BJ (cell line): ENCODE measurements around the gene REXO2. TPM values are rescaled to one million over a fixed set of nuclear protein-coding genes. Genes with fewer than 3 reads are reported as not detected.
A peak's percentile ranks its signal among the peaks of the same experiment; 100 is the strongest.

Source experiments
- CTCF ChIA-PET: fragments of 350-600 bp; formaldehyde crosslinking; extraction: SDS; loops from one replicate; lab custom pipeline; 2021; ENCODE audit warnings: antibody characterized with exemption, inconsistent platforms; lab: Yijun Ruan, JAX
- POLR2A ChIA-PET: fragments of 300-600 bp; sonication (Branson Sonifier 250); formaldehyde crosslinking; extraction: SDS; loops from one replicate; lab custom pipeline; 2021; ENCODE audit warnings: antibody characterized with exemption; lab: Charles Lee
- DNase-seq: peaks from one replicate; pipeline ENCODE4 v3.0.0-alpha.2; 2011; ENCODE audit warnings: low read depth
- H3K27me3 ChIP-seq: 2 replicates; pipeline ENCODE4 v1.6.0; 2011; ENCODE audit warnings: low read length; ENCODE audit not compliant: control insufficient read depth, insufficient read depth
- H3K36me3 ChIP-seq: 2 replicates; pipeline ENCODE4 v1.5.1; 2011; ENCODE audit warnings: low read length; ENCODE audit not compliant: control insufficient read depth, insufficient read depth
- H3K4me3 ChIP-seq: 2 replicates; pipeline ENCODE4 v1.5.1; 2011; ENCODE audit warnings: low read depth, mild to moderate bottlenecking, control low read depth, low read length
- CTCF ChIP-seq: IDR thresholded peaks from 2 replicates; pipeline ENCODE4 v1.5.1; 2011; ENCODE audit warnings: low read depth, mild to moderate bottlenecking, control low read depth, inconsistent platforms, low read length, moderate library complexity; ENCODE audit not compliant: insufficient read depth
- polyA minus RNA-seq: library from RNA; depleted of rRNA, polyadenylated mRNA; stranded (reverse); fragments of >200 nt; gene quantifications from 2 replicates; pipeline ENCODE4 v1.2.3, GENCODE V29; 2011; rRNA and poly(A)+ RNA removed
- polyA plus RNA-seq: library from polyadenylated mRNA; depleted of rRNA; stranded (reverse); fragments of >200 nt; gene quantifications from 2 replicates; pipeline ENCODE4 v1.2.3, GENCODE V29; 2011; rRNA removed

Gene REXO2
- polyA plus RNA-seq (266 and 420 TPM in 2 replicates), polyA minus RNA-seq (36.1 and 42.1 TPM in 2 replicates)

- TF ChIP-seq CTCF = peak; percentile 51
- Histone ChIP-seq H3K27me3 (no peaks in the 10 kb centered on the region), H3K36me3 (no peaks in the 10 kb centered on the region), H3K4me3 (peak within 1 kb of the TSS; percentile 99)
- ChIA-PET POLR2A (interaction anchor here (1.3 kb wide), 1 partner anchor 142 kb away, joined by 3 read pairs; no protein-coding TSS in a partner anchor), CTCF (interaction anchor here (0.6 kb wide), 2 partner anchors 36 to 60 kb away, joined by 3 read pairs; no protein-coding TSS in a partner anchor)
- peak; percentile 79 for DNase-seq
Measured at GRCh38 chr11:114439229-114440120, at the start of gene REXO2. REXO2 (plus strand) TSS chr11:114439467; CDS start chr11:114439529, 62 bp downstream.

DNA sequence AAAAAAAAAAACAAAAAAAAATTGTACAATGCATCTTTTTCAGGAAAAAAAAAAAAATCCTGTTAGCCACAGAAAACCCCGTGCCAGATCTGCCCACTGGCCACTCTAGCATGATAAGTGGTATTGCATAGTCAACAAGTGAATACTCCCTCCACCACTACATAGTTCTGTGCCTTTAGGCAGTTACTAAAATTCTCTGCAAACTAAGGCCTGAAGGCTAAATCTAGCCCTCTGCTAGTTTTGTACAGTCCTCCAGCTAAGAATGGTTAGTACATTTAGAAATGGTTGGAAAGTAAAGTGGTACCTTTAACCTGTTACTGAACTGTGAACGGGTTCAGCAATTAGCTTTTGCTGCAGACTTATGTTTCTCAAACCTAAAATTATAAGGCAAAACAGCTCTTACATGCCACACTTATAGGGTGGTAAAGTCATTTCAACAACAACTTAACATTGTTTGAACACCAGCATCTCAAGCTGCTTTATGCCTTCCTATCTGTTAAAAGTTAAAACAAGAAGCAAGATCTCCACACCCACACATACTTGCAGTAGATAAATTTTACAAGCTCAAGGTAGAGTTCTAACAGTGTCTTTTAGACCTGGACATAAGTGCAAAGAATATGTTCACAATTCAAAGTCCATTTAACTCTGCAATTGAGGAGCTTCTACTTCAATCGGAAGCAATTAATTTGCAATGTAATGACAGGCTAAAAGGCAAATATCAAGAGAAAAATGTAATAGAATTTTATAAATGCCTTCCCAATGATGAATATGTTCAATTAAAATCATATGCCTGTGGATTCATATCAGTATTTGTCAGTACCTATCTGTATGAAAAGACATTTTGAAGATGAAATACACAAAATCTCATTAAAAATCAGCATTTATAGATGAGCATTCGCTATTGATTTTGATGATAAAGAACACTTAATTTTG is 46.3 kb upstream of the REXO2 start:
- no peak for DNase-seq
- no peaks in the 10 kb centered on the region for H3K27me3 ChIP-seq
- H3K4me3 ChIP-seq = no peak overlapping the region
- ChIA-PET CTCF (no interaction called here), POLR2A (interaction anchor here (0.6 kb wide), 1 partner anchor 97 kb away, joined by 5 read pairs; the partner anchor contains the start of gene NNMT)
- TF ChIP-seq CTCF = no peak
- no peaks in the 10 kb centered on the region for H3K36me3 ChIP-seq

- DNase-seq = no peak
- Histone ChIP-seq H3K4me3 (no peak overlapping the region), H3K27me3 (no peaks in the 10 kb centered on the region), H3K36me3 (no peaks in the 10 kb centered on the region)
- TF ChIP-seq CTCF = peak; percentile 33
- POLR2A ChIA-PET = no interaction called here
- CTCF ChIA-PET = interaction anchor here (0.7 to 1.8 kb wide), 4 partner anchors 16 to 55 kb away, joined by 3 to 4 read pairs (median 4); no protein-coding TSS in a partner anchor
Measured at GRCh38 chr11:114395736-114396135, 43.5 kb upstream of the REXO2 start.

DNA sequence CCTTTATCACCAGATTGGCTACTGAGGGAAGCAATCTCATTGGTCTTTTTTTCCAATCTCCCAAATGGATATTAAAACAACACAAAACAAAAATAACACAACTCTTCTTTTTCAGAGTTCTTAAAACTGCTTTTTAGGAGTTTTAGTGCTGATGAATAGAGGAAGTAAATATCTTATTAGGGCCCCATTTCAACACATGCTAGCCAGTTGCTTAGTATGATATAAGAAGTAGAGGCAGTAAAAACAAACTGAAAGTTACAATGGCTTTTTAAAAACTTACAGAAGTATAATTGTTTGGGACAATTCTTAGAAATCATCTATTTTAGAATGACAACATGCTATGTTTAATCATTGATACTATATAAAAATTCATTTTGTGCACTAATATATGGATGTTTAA is 42.4 kb upstream of the REXO2 start:
- CTCF ChIA-PET = no interaction called here
- Histone ChIP-seq H3K4me3 (no peak overlapping the region), H3K27me3 (no peaks in the 10 kb centered on the region), H3K36me3 (no peaks in the 10 kb centered on the region)
- POLR2A ChIA-PET = no interaction called here
- no peak for DNase-seq
- TF ChIP-seq CTCF = no peak
